Body of pancreas (tissue), 4 donors: Measurements from ENCODE around the gene TNFRSF12A. TPM values are rescaled to one million over a fixed set of nuclear protein-coding genes. Genes with fewer than 3 reads are reported as not detected.

Source experiments
- ATAC-seq: fragments of 150-250 bp; one replicate; pipeline ENCODE4 v1.9.1; 2016
- DNase-seq, 4 donors: peaks; one replicate each; pipeline ENCODE4 v3.0.0-alpha.2; 2019
- H3K27ac ChIP-seq, 4 donors: fragments of 200-600 bp; sonication (generic); 1 replicate in 3 of 4; 2 replicates in 1 of 4; pipeline versions ENCODE4 v1.5.1 to v1.6.1; 2016 to 2019; ENCODE audit warnings: mild to moderate bottlenecking in 1 of 4, mixed read lengths in 1 of 4, moderate library complexity in 1 of 4
- H3K27me3 ChIP-seq, 2 donors: fragments of 200-600 bp; sonication (generic); one replicate each; pipeline ENCODE4 v1.6.0; 2016; ENCODE audit warnings: mild to moderate bottlenecking in 1 of 2
- H3K36me3 ChIP-seq, 2 donors: fragments of 200-600 bp; sonication (generic); replicated peaks in 1 of 2; 2 replicates each; pipeline ENCODE4 v1.5.1; 2016; ENCODE audit warnings: low read depth in 2 of 2; ENCODE audit not compliant: insufficient read depth in 1 of 2
- H3K4me1 ChIP-seq: fragments of 200-600 bp; sonication (generic); one replicate; pipeline ENCODE4 v1.6.0; 2016
- H3K4me3 ChIP-seq, 2 donors: fragments of 200-600 bp; sonication (generic); 1 replicate in 1 of 2; 2 replicates in 1 of 2; pipeline ENCODE4 v1.5.1; 2016 to 2019
- H3K9me3 ChIP-seq, 3 donors: fragments of 200-600 bp; sonication (generic); 1 replicate in 2 of 3; 2 replicates in 1 of 3; pipeline ENCODE4 v1.5.1; 2016
- CTCF ChIP-seq, 7 experiments: fragments of 450-650 bp in 4 of 7; fragments of 200-600 bp in 3 of 7; sonication (generic) in 3 of 7; IDR thresholded peaks; one replicate each; pipeline ENCODE4 v1.5.1; 2016 to 2019; ENCODE audit warnings: antibody characterized with exemption in 7 of 7
- POLR2A ChIP-seq, 3 donors: fragments of 450-650 bp; IDR thresholded peaks; one replicate each; pipeline ENCODE4 v1.6.1; 2016; ENCODE audit warnings: antibody characterized with exemption in 3 of 3, mild to moderate bottlenecking in 2 of 3
- WGBS, 2 donors: methylation state at CpG; one replicate each; pipeline ENCODE4 v1.1.5; 2017; 5-methylcytosine and 5-hydroxymethylcytosine counted together
- intact Hi-C: fragments of 100-400 bp; cut with DNase I; formaldehyde crosslinking; loops from one replicate; pipeline ENCODE4 v1.15.1; 2023
- total RNA-seq, 2 donors: library from RNA; depleted of rRNA; stranded (reverse); fragments of >200 nt; gene quantifications; one replicate each; pipeline ENCODE4 v1.1.0, GENCODE V29; 2016

TNFRSF12A gene
- total RNA-seq, 2 donors from 2014 or later, result 132 to 229 TPM

GRCh38 chr16:2976201-2976600 lies 44.0 kb upstream of the TNFRSF12A start:
- DNase-seq (no peak), ATAC-seq (no peak)
- intact Hi-C loops, result no loop called here
- Histone ChIP-seq H3K27ac (peak overlapping the region in 1 of 4 donors; percentile 72), H3K36me3 (no peaks in the 10 kb centered on the region), H3K4me1 (peaks cover 41% of the 10 kb centered on the region), H3K4me3 (no peak overlapping the region), H3K9me3 (no peaks in the 10 kb centered on the region), H3K27me3 (no peaks in the 10 kb centered on the region)
- WGBS, 2 donors, result 46 to 52% methylated on average over 7 of the region's 7 CpGs
- no peak for TF ChIP-seq CTCF (IDR thresholded peaks at IDR 0.05)
- no peak for TF ChIP-seq POLR2A (IDR thresholded peaks at IDR 0.05)

- no peak for DNase-seq
- peak overlapping the region; percentile 40 to 72 (median 65) for H3K27ac ChIP-seq
- intact Hi-C loops, result no loop called here
Observed at GRCh38 chr16:2976673-2977072, 43.5 kb upstream of the TNFRSF12A start.

GRCh38 chr16:2977440-2977839 lies 42.7 kb upstream of the TNFRSF12A start:
- ATAC-seq, result peak; percentile 78
- H3K27ac ChIP-seq, result peak overlapping the region; percentile 47 to 72 (median 65)

More at GRCh38 chr16:2976673-2977072, 43.5 kb upstream of the TNFRSF12A start:
- Histone ChIP-seq H3K4me1 (peaks cover 42% of the 10 kb centered on the region), H3K4me3 (no peak overlapping the region), H3K27me3 (no peaks in the 10 kb centered on the region), H3K9me3 (no peaks in the 10 kb centered on the region), H3K36me3 (no peaks in the 10 kb centered on the region)
- TF ChIP-seq CTCF (IDR thresholded peaks at IDR 0.05) (no peak), POLR2A (IDR thresholded peaks at IDR 0.05) (no peak)
- no peak for ATAC-seq
- WGBS, 2 donors, result 89 to 98% methylated on average over 10 to 13 of the region's 15 CpGs

DNA sequence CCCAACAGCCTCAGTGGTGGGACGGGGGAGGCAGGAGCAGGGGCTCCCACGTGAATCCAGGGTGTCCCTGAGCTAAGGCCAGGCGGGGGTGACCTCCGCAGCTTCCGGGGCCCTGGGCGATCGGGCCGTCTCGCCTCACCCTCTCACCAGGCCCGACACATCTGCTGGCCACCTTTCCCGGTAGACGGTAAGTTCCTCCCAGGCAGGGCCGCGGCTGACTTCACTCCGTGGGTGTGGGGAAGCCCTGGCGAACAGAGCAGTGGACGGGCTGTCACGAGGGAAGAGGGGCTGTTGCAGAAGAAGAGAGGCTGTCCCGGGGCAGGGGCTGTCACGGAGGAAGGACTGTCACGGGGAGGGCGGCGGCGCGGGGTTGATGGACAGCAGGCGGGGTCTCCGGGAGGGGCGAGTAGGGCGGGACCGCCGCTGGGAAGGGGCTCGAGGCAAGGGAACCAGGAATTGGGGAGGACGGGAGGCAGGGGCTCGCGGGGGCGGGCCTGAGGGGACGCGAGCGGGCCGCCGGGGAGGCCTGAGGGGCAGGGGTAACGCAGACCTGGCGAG lies 40.4 kb upstream of the TNFRSF12A start:
- WGBS, 2 donors, result 7 to 11% methylated on average over 20 to 42 of the region's 43 CpGs

More at GRCh38 chr16:2977440-2977839, 42.7 kb upstream of the TNFRSF12A start:
- TF ChIP-seq POLR2A (IDR thresholded peaks at IDR 0.05) (no peak), CTCF (IDR thresholded peaks at IDR 0.05) (no peak)
- no peak overlapping the region for H3K4me3 ChIP-seq
- intact Hi-C loops, result no loop called here
- 19 to 31% methylated on average over 3 to 6 of the region's 6 CpGs for WGBS, 2 donors
- no peaks in the 10 kb centered on the region for H3K36me3 ChIP-seq
- no peaks in the 10 kb centered on the region for H3K27me3 ChIP-seq
- H3K4me1 ChIP-seq, result peaks cover 42% of the 10 kb centered on the region
- DNase-seq, result peak; percentile 89 to 96 (median 94)
- H3K9me3 ChIP-seq, result no peaks in the 10 kb centered on the region

More for the DNA sequence above, 40.4 kb upstream of the TNFRSF12A start:
- Histone ChIP-seq H3K9me3 (no peaks in the 10 kb centered on the region), H3K4me3 (peak overlapping the region in 1 of 2 donors; percentile 15), H3K36me3 (no peaks in the 10 kb centered on the region), H3K4me1 (peaks cover 53% of the 10 kb centered on the region), H3K27ac (no peak overlapping the region), H3K27me3 (no peaks in the 10 kb centered on the region)
- TF ChIP-seq POLR2A (IDR thresholded peaks at IDR 0.05) (no peak), CTCF (IDR thresholded peaks at IDR 0.05) (no peak)
- DNase-seq (no peak), ATAC-seq (no peak)
- intact Hi-C loops, result no loop called here
